Forelimb muscle (tissue), 1 donor: ENCODE measurements around the gene PYCARD. TPM values are rescaled to one million over a fixed set of nuclear protein-coding genes. Genes with fewer than 3 reads are reported as not detected.
"Not testable (repeated sequence)": the region's sequence is repeated elsewhere in the genome, so short reads cannot be mapped to it uniquely, and the experiment has no call there.

Experiments
- DNase-seq: peaks from one replicate; pipeline ENCODE4 v3.0.0-alpha.2; 2013; ENCODE audit warnings: low read depth
- polyA plus RNA-seq: library from polyadenylated mRNA; unstranded; fragments of 120-200 nt; gene quantifications from one replicate; pipeline ENCODE4 v1.2.1, GENCODE V29; 2013; ENCODE audit not compliant: insufficient read length

PYCARD gene
- polyA plus RNA-seq, result 4.8 TPM

DNA sequence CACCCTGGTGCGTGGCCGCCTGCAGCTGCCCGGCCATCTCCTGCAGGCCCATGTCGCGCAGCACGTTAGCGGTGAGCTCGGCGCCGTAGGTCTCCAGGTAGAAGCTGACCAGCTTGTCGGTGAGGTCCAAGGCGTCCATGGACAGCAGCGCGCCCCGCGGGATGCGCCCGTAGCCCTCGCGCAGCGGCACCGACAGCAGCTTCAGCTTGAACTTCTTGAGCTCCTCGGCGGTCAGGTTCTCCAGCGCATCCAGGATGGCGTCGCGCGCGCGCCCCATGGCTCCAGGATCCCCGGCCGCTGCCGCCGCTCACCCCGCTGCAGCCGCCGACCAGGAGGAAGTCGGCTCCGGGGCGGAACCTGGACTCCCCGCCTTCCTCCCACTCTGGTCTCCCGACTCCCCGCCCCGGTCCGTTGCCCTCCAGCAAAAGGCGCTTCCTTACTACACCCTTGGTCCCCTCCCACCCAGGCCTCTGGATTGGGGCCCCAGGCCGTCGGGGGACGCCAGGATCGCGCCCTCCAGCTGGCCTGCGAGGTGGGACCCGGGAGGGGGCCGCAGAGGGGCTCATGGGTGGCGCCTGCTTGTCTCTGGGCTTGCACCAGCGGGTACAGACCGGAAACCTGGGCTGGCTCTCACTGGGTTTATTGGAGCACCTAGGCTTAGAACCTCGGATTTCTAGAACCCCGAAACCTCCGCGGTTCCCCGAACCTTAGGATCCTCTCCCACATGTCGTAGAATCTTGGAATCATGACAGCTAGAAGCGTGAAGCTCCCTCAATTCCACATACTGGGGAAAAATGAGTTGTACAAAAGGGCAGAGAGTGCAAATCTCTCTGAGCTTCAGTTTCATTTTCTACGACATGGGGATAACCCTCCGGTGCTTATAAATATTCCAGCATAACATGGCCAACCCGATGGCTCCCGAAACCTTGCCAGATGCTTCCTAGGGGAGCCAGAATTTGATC is at the start of gene PYCARD:
PYCARD (minus strand) TSS at position 347 of the 962 bp plus-strand sequence; CDS start at position 277, 70 bp downstream.
- no peak for DNase-seq

DNA sequence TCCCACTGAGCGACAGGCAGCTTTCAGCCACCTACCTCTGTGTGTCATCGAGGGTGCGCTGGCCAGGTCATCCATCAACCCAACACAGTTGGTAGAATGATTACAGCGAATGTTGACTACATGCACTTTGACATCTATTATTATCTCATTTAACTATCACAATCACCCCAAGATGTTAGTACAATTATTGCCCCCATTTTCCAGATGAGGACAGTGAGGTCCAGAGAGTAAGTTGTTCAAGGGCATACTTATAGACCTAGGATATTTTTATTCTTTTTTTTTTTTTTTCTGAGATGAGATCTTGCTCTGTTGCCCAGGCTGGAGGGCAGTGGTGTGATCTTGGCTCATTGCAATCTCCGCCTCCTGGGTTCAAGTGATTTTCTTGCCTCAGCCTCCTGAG is 48.9 kb upstream of the PYCARD start:
- DNase-seq, result no peak

DNA sequence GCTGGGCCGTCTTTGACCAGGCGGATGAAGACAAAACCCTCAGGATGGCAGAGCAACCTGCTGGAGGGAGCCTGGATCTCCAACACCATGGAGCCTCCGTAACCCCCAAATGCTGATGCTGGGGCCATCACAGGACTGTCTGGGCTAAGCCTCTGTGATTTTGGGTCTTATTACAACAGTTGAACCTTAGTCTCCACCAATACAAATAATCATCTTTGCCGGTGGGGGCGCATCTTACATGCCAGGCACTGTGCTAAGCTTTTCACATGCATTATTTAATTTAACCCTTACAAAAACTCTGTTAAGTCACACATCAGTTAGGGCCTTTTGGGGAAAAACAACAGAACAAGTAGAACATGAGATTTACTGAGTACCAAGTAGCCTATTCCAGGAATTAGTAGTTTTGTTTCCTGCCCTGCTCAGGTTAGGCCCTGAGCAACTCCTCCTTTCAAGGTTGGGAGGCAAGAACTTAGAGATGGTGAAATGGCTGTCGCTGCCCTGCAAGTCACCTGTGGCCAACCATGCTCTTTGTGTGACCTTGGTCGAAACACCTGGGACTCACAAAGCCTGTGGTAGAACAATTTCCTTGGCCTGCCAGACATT is 48.3 kb upstream of the PYCARD start:
- no peak for DNase-seq

DNA sequence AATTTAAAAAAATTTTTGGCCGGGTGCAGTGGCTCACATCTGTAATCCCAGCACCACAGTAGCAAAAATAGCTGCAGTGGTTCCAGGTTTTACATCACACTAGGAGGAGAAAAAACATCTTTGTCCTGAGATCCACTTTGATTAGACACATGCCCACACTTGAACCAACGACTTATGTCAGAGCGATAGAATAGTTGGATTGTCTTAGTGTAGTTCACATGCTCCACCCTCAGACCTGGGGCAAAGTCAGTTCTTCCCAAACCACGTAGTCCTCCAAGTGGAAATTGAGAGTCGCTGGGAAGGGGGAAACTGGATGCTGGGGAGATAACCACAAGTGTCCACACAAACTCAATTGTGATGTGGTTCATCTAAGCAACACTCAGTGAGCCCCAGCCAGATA is 45.8 kb upstream of the PYCARD start:
- DNase-seq, result no peak

DNA sequence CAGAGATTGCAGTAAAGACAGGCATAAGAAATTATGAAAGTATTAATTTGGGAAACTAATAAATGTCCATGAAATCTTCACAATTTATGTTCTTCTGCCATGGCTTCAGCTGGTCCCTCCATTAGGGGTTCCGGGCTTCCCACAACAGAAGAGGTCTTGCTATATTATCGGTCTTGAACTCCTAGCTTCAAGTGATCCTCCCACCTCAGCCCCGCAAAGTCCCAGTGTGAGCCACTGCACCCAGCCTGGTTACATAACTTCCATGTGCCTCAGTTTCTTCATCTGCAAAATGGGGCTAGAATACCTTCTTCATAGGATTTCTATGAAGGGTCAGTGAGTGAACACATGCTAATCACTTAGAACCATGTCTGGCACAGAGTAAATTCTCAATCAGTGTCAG is 43.7 kb upstream of the PYCARD start:
- no peak for DNase-seq

DNA sequence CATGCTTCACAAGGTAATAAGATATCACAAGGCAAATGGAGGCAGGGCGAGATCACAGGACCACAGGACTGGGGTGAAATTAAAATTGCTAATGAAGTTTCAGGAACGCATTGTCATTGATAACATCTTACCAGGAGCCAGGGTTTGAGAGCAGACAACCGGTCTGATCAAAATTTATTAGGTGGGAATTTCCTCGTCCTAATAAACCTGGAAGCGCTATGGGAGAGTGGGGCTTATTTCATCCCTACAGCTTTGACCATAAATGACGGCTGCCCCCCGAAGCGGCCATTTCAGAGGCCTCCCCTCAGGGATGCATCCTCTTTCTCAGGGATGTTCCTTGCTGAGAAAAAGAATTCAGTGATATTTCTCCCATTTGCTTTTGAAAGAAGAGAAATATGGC is 43.0 kb upstream of the PYCARD start:
- DNase-seq, result not testable (repeated sequence)

DNA sequence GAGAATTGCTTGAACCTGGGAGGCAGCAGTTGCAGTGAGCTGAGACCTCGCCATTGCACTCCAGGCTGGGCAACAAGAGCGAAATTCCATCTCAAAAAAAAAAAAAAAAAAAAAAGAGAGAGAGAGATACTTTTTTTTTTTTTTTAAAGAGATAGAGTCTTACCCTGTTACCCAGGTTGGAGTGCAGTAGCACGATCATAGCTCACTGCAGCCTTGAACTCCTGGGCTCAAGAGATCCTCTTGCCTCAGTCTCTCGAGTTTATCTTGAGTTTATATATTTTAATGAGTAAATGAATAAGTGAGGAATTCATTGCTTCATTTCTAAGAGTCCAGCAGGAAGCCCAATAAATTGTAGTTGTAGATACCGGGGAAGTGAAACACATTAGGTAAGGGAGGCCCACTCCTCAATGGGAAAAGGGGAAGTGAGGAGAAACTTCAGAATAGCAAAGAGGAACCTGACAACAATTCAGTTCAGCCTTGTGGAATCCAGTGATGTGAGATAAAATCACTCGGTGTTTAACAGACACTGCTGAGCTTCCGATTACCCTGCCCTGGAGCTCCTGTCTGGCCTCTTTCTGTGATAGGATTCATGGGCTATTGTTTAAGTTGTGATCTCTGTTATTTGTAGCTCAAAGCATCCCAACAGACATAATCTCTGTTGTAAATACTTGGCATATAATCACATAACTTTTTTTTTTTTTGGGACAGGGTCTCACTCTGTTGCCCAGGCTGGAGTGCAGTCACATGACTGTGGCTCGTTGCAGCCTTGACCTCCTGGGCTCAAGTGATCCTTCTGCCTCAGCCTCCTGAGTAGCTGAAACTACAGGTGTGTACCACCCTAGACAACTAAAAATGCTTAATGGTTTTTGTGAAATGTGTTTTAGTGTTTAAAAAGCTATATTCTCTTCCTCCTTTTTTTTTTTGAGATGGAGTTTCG is 41.4 kb upstream of the PYCARD start:
- DNase-seq, result no peak

DNA sequence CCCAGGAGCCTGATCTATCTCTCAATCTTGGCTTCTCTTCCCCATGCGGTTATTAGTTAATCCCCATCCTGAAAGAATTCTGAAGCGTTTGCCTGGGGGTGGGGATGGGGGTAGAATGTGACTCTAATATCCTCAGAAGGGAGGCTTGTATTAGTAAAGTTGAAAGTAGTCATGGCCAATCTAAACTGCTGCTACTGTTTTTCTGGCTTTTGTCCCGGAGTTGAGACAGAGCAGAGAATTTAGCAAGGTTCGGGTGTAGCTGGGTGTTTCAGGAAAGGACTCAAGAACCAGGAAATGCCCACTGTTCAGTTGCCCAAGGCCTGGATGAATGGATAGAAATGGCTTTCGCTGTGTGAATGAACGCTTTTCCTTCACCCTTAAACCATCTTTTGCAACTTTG is 39.6 kb upstream of the PYCARD start:
- DNase-seq, result no peak

DNA sequence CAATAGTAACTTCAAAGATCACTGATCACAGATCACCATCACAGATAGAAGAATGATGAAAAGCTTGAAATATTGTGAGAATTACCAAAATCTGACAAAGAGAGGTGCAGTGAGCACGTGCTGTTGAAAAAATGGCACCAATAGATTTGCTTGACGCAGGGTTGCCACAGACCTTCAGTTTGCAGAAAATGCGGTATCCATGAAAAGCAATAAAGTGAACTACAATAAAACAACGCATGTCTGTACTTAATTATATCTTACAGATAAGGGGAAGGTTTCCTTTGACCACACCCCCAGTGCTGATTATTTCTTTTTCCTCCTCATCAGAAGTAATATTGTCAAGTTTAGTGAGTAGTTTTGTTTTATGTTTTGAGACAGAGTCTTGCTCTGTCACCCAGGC is 35.5 kb upstream of the PYCARD start:
- no peak for DNase-seq

DNA sequence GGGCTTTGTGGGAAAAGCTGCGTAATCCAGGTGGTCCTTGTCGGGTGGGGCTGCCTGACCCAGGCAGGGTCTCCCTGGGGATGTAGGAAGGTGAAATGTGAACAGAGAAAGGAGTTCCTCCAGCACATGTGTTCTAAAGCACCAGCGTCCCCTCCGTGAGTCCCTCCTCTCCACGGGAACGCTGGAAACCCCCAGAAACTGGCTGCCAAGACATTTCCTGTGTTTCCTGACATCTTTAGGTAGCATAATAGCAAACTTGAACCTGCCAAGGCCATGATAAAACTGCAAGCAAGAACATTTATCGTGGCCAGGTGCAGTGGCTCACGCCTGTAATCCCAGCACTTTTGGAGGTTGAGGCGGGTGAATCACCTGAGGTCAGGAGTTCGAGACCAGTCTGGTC is 26.9 kb upstream of the PYCARD start:
- no peak for DNase-seq

DNA sequence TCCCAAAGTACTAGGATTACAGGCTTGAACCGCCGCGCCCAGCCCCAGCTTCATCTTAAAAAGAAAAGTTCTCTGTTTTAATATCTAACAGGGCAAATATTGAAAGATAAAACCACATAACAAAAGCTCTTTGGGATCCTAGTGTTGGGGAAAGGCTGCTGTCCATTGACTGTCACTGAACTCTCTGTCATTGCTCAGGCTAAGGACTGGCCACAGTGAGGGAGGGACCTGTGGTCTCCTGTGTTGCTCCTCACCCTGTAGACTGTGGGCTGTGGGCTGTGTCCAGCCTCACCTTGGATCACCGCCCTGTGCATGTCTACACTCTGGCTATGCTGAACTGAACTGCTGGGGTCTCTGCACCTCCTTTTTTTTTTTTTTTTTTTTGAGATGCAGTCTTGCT is 25.6 kb upstream of the PYCARD start:
- DNase-seq, result no peak

DNA sequence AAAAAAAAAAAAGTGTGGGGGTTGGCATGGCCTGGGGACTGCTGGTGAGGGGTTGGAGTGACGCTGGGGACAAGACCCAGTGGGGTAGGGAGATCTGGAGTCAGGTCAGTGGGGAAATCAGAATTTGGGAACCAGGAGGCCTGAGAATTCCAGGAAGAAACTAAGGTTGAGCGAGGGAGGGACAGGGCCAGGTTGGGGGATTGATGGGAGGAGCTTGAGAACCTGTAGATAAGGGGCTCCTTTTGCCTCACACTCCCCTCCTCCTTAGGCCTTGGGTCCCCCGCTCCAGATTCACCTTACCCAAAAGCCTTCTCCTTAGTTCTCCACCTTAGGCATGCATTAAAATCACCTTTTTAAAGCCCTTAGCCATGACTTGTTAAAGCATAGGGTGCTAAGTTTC is 22.6 kb upstream of the PYCARD start:
- DNase-seq, result no peak

DNA sequence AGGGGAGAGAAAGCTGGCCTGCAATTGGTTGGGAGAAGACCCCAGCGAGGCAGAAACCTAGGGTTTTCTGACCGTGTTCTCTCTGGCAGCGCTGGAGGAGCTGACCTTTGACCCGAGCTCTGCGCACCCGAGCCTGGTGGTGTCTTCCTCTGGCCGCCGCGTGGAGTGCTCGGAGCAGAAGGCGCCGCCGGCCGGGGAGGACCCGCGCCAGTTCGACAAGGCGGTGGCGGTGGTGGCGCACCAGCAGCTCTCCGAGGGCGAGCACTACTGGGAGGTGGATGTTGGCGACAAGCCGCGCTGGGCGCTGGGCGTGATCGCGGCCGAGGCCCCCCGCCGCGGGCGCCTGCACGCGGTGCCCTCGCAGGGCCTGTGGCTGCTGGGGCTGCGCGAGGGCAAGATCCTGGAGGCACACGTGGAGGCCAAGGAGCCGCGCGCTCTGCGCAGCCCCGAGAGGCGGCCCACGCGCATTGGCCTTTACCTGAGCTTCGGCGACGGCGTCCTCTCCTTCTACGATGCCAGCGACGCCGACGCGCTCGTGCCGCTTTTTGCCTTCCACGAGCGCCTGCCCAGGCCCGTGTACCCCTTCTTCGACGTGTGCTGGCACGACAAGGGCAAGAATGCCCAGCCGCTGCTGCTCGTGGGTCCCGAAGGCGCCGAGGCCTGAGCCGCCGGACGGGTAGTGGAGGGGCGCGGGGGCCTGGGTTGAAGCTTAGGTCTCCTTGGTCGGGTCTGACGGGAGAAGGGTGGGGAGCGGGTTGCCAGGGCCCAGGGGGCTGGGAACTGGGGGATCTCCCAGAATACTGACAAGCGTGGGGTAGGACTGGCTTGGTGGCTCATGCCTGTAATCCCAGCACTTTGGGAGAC is 21.8 kb upstream of the PYCARD start:
- no peak for DNase-seq

DNA sequence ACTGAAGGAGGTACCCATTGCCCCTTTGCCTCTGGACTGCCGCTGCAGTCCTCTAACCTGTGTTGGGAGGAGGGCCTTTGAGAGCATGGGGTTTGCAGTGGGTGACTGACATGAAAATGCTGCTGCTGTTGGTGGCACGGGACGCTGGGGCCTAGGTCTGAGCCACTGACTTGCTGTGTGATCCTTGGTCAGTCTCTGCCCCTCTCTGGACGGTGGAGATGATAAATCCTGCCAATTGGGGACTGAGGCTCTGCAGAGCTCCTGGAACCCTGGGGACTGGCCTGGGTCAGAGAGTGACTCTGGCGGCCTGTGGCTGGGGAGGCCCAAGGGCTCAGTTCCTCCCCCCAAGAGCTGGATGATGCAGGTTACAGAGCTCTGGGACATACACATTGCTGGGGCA is 20.5 kb upstream of the PYCARD start:
- no peak for DNase-seq

DNA sequence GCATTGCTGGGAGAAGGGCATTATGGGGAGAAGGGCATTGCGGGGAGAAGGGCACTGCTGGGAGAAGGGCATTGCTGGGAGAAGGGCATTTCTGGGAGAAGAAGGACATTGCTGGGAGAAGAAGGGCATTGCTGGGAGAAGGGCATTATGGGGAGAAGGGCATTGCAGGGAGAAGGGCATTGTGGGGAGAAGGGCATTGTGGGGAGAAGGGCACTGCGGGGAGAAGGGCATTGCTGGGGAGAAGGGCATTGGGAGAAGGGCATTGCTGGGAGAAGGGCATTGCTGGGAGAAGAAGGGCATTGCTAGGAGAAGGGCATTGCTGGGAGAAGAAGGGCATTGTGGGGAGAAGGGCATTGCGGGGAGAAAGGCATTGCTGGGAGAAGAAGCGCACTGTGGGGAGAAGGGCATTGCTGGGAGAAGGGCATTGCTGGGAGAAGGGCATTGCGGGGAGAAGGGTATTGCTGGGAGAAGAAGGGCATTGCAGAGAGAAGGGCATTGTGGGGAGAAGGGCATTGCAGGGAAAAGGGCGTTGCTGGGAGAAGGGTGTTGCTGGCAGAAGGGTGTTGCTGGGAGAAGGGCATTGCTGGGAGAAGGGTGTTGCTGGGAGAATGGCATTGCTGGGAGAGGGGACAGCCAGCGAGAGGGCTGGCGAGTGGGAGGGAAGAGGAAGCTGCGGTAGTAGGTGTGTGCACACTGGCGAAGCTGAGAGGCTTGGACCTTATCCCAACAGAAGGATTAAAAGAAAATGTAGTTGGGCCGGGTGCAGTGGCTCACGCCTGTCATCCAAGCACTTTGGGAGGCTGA is 19.0 kb upstream of the PYCARD start:
- DNase-seq, result no peak

DNA sequence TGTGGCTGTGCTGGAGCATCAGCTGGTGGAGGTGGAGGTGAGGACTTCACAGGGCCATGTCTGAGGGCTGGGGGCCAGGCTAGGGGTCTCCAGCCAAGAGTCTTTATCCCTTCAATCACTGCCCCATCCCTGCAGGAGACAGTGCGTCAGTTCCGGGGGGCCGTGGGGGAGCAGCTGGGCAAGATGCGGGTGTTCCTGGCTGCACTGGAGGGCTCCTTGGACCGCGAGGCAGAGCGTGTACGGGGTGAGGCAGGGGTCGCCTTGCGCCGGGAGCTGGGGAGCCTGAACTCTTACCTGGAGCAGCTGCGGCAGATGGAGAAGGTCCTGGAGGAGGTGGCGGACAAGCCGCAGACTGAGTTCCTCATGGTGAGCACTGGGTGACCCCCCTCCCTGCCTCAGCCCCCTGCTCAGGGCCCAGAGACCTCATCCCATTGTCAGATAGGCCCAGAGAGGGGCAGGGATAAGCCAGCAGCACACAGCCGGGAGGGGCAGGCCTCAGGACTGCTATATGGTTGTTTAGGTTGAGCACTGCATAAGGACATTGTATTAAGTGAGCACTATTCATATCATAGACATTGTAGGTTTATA is 16.7 kb upstream of the PYCARD start:
- no peak for DNase-seq

DNA sequence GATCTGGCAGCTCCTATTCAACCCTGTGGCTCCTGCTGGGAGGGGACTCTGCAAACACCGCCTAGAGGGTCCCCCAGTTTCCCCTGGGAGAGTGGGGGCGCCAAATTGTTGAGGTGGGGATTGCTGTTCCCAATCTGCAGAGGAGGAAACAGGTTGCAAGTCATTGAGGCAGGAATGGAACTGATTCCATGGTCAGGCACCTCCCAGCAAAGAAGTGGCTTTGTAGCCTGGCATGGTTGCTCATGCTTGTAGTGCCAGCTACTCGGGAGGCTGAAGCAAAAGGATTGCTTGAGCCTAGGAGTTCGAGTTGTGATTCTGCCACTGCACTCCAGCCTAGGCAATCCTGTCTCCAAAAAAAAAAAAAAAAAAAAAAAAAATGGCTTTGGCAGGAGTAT is 14.6 kb upstream of the PYCARD start:
- no peak for DNase-seq

DNA sequence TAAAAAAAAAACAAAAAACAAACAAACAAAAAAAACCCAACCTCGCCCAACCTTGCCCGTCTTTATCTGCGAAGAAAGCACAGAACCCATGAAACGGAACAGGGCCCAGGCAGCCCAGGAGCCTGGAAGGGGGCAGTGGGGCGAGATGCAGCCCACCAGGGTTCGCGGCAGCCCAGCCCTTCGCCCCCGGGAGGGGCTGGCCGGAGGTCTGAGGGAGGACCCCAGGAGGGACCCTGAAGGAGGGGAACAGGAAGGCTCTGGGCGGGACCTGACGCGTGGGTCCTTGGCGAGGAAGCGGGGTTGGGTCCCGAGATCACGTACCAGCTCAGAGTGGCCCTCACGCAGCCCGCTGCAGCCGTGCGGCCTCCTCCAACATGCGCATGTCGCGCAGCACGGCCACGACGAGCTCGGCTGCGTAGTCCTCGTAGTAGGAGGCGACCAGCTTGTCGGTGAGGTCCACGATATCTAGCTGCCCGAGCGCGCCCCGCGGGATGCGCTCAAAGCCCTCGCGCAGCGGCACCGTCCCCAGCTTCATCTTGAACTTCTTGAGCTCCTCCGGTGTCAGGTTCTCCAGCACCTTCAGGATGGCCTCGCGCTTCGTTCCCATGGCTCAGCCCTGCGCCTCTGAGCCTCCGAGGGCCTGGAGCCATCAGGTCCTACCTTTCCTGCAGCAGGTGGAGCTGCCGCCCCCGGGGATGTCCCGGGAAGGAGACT is 14.0 kb upstream of the PYCARD start, which contains the start of gene PYDC1:
PYDC1 (minus strand) TSS at position 714 of the 714 bp plus-strand sequence; CDS start at position 607, 107 bp downstream.
- DNase-seq, result no peak
